CD1c-positive myeloid dendritic cell (primary cell): Measurements from ENCODE around the gene C19orf38.
"Not testable (repeated sequence)": the region's sequence is repeated elsewhere in the genome, so short reads cannot be mapped to it uniquely, and the experiment has no call there.

Experiments used
- DNase-seq: peaks from one replicate; pipeline ENCODE4 v3.0.0-alpha.2; 2016; ENCODE audit errors: extremely low spot score

C19orf38 gene

DNA sequence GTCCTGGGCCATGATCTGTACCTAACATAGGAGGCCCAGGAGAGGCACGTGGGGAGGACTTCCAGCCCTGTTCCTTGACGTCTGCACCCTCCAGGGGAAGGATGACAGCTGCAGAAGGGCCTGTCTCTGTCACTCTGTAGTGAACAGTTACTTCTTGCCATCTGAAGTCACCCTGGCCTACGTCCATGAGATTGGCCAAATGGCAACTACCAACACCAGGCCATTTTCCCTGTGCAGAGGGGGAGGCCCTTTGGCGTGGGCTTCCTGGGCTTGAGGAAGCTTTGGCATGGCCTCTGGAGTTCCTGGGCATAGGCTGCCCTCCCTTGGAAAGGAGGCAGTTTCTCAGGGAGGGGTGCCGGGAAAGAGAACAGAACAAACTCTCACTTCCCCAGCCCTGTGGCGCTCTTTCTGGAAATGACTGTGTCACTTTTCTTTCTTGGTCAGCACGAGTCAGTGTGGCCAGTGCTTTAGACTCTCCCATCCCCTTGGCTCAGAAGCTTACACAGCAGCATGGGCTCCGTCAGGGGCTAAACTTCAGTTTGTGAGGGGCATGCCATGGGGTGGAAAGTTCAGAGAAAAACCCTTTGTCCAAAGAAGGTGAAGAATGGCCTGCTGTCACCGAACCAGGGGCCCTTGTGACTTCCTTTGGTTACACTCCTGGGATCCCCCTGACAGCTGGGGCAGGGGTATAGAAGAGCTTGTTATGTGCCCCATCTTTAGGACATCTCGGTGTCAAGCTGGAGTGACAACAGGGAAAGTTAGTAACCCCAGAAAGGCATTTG, 28.4 kb downstream of the C19orf38 start:
- DNase-seq = peak; percentile 89

DNA sequence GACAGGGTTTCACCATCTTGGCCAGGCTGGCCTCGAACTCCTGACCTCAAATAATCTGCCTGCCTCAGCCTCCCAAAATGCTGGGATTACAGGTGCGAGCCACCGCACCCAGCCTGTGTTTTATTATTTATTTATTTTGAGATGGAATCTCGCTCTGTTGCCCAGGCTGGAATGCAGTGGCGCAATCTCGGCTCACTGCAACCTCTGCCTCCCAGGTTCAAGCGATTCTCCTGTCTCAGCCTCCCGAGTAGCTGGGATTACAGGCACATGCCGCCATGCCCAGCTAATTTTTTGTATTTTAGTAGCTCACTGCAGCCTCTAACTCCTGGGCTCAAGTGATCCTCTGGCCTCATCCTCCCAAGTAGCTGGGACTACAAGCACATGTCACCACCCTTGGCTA, 29.4 kb downstream of the C19orf38 start:
- DNase-seq = not testable (repeated sequence)

DNA sequence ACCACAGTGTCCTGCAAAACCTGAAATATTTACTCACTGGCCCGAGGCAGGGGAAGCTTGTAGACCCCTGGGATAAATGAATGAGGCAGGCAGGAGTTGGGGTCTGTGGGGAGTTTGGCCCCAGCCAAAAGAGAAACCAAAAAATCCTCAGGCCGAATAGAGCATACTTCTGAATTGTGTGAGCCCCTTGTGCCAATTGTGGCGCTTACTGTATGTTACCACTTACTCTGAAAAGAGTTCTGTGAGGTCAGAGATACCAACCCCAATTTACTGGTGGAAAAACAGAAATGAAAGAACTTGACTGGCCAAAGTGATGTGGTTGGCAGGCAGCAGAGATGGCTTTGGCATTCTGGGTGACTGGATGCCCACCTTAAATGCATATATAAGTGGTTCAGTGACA, 30.0 kb downstream of the C19orf38 start:
- DNase-seq = no peak

DNA sequence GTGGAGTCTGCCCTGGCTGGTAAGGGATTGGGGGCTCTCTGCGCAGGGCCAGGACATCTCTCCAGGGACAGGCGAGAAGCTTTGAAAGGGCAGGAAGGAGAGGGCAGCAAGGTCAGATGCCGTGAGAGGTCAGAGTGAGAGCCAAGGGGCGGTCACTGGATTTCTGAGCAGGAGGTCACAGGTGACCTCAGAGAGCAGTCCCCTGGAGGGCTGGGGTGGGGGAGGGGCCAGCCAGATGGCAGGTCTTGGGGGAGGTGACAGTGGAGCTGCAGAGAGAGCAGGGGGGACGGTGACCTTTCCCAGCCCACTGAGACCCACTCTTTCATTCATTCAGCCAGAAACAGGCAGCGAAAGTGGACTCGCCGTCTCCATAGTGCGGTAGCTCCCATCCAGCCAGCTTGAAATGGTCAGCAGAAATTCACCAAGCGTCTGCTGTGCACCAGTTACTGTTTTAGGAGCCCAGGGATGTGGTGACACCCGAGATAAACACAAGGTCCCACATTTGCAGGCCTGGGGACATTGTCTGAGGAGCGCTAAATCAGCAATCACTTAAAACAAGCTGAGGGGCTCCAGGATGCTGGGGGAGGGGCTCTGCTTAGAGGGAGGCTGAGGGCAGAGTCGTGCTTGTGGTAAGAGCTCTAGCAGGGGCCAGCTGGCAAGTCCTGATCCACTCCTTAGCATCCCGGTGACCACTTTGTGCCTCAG, 33.3 kb downstream of the C19orf38 start:
- no peak for DNase-seq

DNA sequence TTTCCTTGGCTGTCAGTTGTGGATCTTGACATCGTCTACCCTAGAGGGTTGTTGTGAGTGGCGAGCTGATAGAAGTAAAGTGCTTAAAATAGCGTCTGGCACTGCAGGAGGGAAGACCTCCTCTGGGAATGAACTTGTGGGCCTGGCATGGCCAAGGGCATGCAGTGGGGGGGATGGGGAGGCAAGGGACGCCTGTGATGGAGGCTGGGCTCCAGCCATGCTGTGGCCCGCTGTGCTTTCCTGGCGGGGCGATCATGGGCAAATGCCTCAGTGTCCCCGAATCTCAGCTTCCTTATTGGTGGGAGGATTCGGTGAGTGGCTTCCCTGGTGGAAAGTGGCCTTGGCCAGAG, 33.9 kb downstream of the C19orf38 start:
- no peak for DNase-seq

DNA sequence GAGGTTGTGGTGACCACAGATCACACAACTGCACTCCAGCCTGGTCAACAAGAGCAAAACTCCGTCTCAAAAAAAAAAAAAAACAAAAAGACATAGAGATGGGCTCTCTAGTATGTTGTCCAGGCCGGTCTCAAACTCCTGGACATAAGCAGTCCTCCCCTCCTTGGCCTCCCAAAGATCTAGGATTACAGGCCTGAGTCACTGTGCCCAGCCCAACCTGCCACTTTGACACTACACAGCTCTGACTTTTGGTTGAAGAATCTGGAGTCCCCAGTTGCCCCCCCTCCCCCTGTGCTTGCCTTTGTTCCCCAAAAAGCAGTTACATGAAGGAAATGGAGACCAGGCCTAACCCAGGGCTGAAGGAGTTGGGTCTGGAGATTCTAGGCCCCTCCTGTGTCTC, 36.1 kb downstream of the C19orf38 start:
- DNase-seq = no peak

DNA sequence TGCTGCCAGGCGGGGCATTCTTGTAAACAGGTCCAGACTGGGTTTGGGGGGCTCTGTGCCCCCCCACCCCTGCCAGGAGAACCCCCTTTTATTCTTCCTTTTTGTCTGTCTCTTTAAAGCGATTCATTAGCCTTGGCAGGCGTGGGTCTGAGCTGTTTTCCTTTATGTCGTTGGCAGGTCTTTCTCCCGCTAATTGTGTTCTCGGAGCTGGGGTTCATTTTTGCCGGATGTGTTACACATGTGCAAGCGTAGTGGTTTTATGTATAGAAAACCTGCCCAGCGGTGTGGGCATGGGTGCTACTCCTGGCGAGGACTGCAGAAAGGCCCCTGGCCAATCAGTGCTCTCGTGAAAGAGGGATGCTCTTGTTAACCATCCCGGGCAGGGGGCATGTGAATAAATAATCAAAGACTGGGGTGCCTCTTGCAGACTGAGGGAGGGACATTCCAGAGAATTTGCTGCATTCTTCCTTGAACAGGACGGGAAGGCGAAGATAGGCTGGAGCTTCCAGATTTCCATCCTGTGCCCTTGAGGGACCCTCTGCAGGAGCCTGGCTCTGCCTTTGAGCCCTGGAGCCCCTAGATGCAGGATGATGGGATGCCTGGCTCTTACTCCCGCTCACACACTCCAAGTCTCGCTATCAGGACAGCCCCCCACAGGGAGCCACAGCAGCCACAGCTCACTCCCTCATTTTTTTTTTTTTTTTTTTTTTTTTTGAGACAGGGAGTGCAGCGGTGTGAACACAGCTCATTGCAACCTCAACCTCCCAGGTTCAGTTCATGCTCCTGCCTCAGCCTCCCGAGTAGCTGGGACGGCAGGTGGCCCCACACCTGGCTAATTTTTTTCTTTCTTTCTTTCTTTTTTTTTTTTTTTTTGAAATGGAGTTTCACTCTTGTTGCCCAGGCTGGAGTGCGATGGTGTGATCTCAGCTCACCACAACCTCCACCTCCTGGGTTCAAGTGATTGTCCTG, 37.3 kb downstream of the C19orf38 start:
- DNase-seq = no peak

DNA sequence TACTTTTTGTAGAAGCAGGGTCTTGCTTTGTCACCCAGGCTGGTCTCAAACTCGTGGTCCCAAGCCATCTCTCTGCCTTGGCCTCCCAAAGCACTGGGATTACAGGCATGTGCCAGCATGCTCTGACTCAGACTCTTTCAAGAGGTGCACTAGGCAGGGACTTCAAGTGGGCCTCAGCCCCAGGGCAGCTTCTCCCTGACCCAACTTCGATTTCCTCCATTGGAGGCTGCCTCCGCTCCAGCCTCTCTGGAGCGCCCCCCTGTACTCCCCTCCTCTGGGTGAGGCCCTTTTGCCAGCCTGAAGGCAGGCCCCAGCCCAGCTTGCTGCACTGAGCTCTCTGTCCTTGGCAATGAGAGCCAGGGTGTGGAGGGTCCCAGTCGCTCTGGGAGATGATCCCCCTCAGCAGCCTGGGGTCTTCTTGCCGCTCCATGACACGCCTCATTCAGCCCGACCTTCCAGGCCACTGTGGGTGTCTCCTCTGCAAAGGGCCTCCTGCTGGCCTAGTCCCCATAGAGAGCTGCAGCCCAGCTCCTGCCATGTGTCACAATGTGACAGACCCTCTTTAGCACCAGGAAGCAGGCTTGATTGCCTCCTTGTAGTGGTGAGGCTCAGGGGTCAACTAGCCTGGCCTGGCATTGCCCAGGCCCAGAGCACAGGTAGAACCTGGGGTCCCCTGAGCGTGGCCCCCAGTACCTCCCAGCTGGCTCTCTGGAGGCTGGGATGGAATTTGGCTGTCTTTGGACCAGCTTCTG, 39.6 kb downstream of the C19orf38 start:
- no peak for DNase-seq

DNA sequence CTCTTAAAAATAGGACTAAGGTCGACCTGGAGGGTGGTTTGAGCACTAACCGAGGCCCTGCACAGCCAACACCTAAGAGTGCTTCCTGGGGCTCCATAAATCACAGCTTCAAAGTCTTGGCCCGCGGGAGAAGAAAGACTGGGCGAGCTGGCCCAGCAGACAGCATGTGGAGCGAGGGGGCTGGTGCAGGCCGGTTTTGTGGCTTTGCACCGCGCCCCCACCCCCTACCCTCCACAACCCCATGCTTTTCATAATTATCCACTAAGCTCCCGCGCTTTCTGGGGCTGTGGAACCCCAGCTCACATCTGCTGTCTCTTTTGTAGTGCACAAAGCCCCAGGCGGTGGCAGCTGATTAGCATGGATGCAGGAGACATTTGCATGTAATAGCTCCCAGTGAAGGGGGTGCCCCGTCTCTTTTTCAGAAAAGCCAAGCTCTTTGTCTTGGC, 40.2 kb downstream of the C19orf38 start:
- no peak for DNase-seq

DNA sequence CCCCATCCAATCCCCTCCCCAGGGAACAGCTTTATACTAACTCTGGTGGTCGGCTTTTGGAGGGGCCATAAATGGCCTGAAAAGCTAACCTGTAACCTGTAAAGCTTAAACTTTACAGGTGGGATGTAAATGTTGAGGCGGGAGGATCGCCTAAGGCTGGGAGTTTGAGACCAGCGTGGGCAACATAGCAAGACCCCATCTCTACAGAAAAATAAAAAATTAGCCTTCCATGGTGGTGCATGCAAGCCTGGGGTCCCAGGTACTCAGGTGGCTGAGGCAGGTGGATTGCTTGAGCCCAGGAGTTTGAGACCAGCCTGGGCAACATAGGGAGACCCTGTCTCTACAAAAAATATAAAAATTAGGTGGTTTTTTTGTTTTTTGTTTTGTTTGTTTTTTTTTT, 41.7 kb downstream of the C19orf38 start:
- no peak for DNase-seq

DNA sequence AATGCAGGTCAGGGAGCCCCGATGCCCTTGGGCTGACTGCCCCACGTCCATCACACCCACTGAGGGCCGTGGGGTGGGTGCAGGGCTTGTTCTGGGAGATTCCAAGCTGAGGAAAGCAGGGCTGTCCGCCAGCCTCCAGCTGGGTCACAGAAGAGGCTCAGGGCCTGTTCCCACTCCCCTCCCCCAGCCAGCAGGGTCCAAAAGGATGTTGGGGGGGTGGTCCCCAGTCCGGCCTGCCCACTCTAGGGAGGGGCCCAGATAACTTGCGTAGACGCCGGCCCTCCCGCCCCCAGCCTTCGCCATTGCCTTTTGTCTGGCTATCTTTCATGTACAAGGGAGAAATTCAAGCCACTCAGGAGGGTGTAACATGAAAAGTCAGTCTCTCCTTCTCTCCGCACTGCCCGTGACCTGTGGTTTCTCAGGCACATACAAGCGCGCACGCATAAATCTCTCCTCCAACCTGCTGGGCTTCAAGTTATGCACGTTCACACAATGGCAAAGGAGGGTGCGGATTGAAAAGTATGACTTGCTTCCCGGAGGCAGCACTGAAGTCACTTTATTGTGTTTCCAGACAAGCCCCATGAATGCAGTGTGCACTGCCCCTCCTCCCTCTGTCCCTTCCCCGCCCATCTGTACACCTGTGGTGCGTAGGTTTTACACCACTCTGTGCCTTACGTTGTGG, 43.3 kb downstream of the C19orf38 start:
- DNase-seq = no peak

DNA sequence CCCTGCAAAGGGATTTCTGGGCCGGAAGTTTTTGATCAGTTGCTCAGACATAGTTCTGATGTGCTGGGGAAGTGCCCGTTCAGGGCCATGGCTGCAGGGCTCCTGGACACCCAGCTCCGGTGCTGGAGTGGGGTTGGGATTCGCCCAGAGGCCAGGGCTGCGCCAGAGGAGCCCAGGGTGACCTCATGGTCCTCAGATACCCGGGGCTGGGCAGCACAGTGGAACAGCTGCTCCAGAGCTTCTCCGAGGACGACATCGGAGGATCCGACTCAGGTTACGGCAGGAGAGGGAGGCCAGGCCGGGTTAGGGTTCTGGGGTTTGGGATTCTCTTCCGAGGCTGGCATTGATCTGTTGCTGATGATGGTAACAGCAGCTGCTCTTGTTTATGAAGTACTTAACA, 44.0 kb downstream of the C19orf38 start:
- no peak for DNase-seq

DNA sequence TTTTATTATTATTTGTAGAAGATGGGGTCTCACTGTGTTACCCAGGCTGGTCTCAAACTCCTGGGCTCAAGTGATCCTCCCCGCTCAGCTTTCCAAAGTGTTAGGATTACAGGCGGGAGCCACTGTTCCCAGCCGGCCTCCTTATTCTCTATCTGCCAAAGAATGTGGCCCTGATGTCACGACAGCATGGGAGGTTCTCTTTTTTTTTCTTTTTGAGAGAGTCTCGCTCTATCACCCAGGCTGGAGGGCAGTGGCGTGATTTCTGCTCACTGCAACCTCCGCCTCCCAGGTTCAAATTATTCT, 46.6 kb downstream of the C19orf38 start:
- no peak for DNase-seq

DNA sequence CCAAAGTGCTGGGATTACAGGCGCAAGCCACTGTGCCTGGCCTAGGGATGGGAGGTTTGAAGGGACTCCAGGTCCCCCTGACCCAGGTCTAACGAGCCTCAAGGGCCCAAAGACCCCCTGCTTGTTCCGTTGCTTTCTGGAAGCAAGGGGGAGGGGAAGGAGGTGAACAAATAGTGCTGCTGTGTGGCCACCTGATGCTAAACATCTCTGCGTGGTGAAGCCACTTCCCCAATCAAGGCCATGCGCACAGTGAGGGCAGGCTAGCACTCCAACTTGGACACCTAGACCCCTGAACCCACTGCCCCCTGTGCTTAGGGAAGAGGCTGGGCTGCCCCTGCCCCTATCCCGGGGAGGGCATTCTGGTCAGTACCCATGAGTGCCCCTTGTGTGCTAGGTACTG, 47.1 kb downstream of the C19orf38 start:
- no peak for DNase-seq

DNA sequence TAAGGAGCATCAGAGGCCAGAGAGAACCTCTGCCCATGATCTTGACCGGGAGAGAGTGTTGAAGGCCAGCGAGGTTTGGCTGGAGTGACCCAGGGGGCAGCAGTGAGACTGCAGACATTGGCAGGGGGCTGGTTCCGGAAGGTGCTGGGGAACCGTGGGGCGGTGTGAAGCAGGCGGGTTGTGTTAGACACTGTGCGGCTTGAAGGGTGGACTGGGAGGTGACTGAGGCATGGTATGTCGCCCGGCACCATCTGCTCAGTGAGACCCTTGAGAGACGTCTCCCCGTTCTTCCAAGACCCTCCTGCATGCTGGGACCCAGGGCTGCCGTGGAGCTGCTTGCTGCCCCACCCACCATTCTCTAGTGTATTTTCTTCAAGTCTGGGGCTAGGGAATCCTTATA, 47.7 kb downstream of the C19orf38 start:
- no peak for DNase-seq

DNA sequence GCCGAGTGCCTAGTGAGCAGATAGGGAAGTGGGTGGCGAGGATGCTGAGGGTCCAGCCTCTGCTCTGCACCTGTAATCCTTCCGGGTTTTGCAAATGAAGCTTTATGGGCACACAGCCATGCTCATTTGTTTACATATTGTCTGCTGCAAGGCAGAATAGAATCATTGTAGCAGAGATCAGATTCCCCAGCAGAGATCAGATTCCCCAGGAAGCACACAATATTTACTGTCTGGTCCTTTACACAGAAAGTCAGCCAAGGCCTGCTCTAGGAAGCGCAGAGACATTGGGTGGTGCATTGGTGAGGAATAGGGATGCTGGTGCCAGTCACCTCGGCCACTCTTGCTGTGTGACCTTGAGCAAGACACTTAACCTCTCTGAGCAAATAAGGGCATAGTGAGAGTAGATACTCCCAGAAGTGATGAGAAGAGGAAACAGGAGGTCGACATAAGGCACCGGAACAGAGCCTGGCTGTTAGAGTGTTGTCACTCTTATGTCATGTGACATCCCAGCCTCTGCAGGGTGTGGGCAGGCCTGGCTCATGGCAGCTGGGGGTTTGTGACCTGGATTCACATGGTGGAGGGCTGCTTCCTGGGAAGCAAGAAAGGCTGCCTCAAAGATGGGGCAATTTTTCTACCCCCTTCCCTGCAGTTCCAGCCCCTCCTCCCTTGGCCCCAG, 48.8 kb downstream of the C19orf38 start:
- peak; percentile 42 for DNase-seq

DNA sequence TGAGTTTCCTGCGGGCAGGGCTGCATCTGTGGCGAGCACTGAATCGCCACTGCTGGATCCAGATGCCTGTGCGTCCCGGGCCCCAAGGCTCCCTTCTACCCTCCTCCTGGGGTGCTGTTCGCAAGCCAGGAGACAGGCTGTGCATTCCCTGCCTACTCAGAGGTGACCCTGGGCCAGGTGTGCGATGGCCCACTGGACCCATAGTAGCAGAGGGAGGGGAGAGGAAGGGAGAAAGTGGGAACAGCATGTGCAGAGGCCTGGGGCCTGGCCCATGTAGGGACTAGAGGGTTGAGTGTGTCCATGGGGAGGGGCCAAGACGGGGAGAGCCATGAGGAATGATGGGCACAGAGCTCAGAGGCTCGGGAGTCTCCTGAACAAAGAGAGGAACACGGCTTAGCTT, 50.4 kb downstream of the C19orf38 start:
- DNase-seq = no peak

DNA sequence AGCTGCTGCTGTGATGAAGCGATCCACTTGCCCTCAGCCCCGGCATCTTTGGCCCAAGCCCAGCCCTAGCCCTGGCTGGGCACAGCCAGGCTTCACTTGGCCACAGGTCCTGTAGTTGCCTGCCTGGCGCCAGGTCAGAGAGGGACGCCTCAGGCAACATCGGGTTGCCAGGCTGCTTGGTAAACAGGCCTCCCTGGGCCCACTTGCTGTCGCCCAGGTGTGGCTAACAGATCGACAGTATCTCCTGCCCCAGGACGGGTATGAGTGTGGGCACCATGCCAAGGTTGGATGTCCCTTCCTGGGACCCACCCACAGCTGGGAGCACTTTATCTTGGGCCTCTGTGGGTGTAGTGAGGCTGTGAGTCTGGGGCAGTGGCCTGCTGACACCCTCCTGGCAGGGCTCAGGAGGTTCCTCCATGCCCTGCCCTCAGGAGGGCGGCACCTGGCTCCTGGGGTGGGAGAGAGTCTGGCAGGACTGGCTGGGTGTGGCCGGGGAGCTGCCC, 51.0 kb downstream of the C19orf38 start:
- DNase-seq = no peak

DNA sequence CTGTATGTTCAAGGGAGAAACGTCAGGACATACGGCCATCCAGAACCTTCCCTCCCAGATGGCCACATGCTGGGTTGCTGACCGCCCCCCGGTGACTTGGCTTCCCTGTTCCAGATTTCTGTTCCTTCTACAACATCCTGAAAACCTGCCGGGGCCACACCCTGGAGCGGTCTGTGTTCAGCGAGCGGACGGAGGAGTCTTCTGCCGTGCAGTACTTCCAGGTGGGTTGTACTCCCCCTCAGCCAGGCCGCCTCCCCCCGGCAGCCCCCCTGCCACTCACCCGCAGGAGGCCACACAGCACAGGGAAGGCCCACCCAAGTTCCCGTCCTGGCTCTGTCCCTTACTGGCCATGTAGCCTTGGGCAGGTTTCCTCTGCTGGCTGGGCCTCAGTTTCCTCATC, 59.7 kb downstream of the C19orf38 start:
- DNase-seq = peak; percentile 44

DNA sequence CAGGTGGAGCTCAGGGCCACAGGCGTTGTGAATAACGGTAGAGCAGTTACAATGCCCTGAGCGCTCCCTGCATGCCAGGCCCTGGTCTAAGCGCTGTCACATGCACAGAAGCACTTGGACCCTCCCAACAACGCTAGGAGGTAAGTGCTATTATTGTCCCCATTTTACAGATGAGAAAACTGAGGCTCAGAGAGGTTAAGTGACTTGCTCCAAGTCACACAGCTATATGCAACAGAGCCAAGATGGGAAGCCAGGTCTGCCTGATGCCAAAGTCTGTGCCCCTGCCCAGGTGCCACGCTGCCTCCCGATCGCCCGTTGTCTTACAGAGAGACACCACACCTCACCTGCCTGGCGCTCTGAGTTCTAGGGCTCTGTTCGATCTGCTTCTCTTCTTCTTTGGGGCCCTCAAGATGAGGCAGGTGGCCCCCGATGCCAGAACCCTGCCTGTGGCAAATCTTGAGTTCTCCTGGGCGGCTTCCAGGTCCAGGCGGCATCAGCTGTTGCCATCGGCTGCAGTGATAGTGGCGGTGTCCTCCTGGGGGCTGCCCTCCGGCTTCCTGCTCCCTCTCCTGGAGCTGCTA, 60.3 kb downstream of the C19orf38 start:
- DNase-seq = no peak
